ENCODE data around the gene LHFPL6. TPM values are rescaled to one million over a fixed set of nuclear protein-coding genes. Genes with fewer than 3 reads are reported as not detected.

LHFPL6 gene
- total and polyA plus RNA-seq, 4 donors: 22.7 to 115 (median 36.1) TPM

- Histone ChIP-seq H3K9ac (ENCODE audit: insufficient read depth in 1 of 2, low read length in 2 of 2) (no peak overlapping the region), H3K4me3 (no peak overlapping the region), H3K9me3 (ENCODE audit: control insufficient read depth in 4 of 4, insufficient read depth in 3 of 4, low read length in 3 of 4) (no peaks in the 10 kb centered on the region), H3K36me3 (ENCODE audit: control insufficient read depth in 4 of 4, insufficient read depth in 4 of 4, low read length in 4 of 4) (no peaks in the 10 kb centered on the region), H3K27ac (ENCODE audit: low read depth in 1 of 2, low read length in 1 of 2) (peak overlapping the region in 1 of 2 donors; percentile 9), H3K27me3 (ENCODE audit: control insufficient read depth in 3 of 3, insufficient read depth in 3 of 3, low read length in 2 of 3) (no peaks in the 10 kb centered on the region), H3K4me1 (ENCODE audit: control insufficient read depth in 5 of 5, insufficient read depth in 5 of 5, low read length in 5 of 5) (peaks cover 0 to 35% (median 12%) of the 10 kb centered on the region in 5 donors)
- ATAC-seq (ENCODE audit: insufficient read depth, low FRiP score) (no peak), DNase-seq (peak in 1 of 3 donors; percentile 9)
- TF ChIP-seq CTCF (IDR thresholded peaks at IDR 0.05; ENCODE audit: control extremely low read depth, extremely low read depth): no peak
- WGBS, 2 donors: 82 to 86% methylated on average over 3 of the region's 3 CpGs
Measured at GRCh38 chr13:39448834-39449233, 154.2 kb downstream of the LHFPL6 start.

- Histone ChIP-seq H3K27me3 (ENCODE audit: control insufficient read depth in 3 of 3, insufficient read depth in 3 of 3, low read length in 2 of 3) (no peaks in the 10 kb centered on the region), H3K36me3 (ENCODE audit: control insufficient read depth in 4 of 4, insufficient read depth in 4 of 4, low read length in 4 of 4) (no peaks in the 10 kb centered on the region), H3K4me1 (ENCODE audit: control insufficient read depth in 5 of 5, insufficient read depth in 5 of 5, low read length in 5 of 5) (peaks cover 0 to 24% (median 9%) of the 10 kb centered on the region in 5 donors), H3K9ac (ENCODE audit: insufficient read depth in 1 of 2, low read length in 2 of 2) (no peak overlapping the region), H3K4me3 (no peak overlapping the region), H3K27ac (ENCODE audit: low read depth in 1 of 2, low read length in 1 of 2) (no peak overlapping the region), H3K9me3 (ENCODE audit: control insufficient read depth in 4 of 4, insufficient read depth in 3 of 4, low read length in 3 of 4) (no peaks in the 10 kb centered on the region)
- TF ChIP-seq CTCF (IDR thresholded peaks at IDR 0.05; ENCODE audit: control extremely low read depth, extremely low read depth): no peak
- DNase-seq (peak in 1 of 3 donors; percentile 24), ATAC-seq (ENCODE audit: insufficient read depth, low FRiP score) (no peak)
- 81 to 87% methylated on average over 4 of the region's 4 CpGs for WGBS, 2 donors
Measured at GRCh38 chr13:39446865-39447264, 156.1 kb downstream of the LHFPL6 start.

GRCh38 chr13:39444866-39445265 is 158.1 kb downstream of the LHFPL6 start:
- no peaks in the 10 kb centered on the region for H3K27me3 ChIP-seq (ENCODE audit: control insufficient read depth in 3 of 3, insufficient read depth in 3 of 3, low read length in 2 of 3)
- no peak overlapping the region for H3K4me3 ChIP-seq
- 92 to 97% methylated on average over 2 of the region's 2 CpGs for WGBS, 2 donors
- no peak for TF ChIP-seq CTCF (IDR thresholded peaks at IDR 0.05; ENCODE audit: control extremely low read depth, extremely low read depth)
- no peak overlapping the region for H3K9ac ChIP-seq (ENCODE audit: insufficient read depth in 1 of 2, low read length in 2 of 2)
- H3K9me3 ChIP-seq (ENCODE audit: control insufficient read depth in 4 of 4, insufficient read depth in 3 of 4, low read length in 3 of 4): no peaks in the 10 kb centered on the region
- H3K27ac ChIP-seq (ENCODE audit: low read depth in 1 of 2, low read length in 1 of 2): no peak overlapping the region
- DNase-seq (no peak), ATAC-seq (ENCODE audit: insufficient read depth, low FRiP score) (no peak)
- H3K4me1 ChIP-seq (ENCODE audit: control insufficient read depth in 5 of 5, insufficient read depth in 5 of 5, low read length in 5 of 5): peaks cover 0 to 23% (median 8%) of the 10 kb centered on the region in 5 donors
- H3K36me3 ChIP-seq (ENCODE audit: control insufficient read depth in 4 of 4, insufficient read depth in 4 of 4, low read length in 4 of 4): no peaks in the 10 kb centered on the region

GRCh38 chr13:39433651-39434050 is 169.3 kb downstream of the LHFPL6 start:
- Histone ChIP-seq H3K27me3 (ENCODE audit: control insufficient read depth in 3 of 3, insufficient read depth in 3 of 3, low read length in 2 of 3) (no peaks in the 10 kb centered on the region), H3K27ac (ENCODE audit: low read depth in 1 of 2, low read length in 1 of 2) (peak overlapping the region in 1 of 2 donors; percentile 45), H3K4me1 (ENCODE audit: control insufficient read depth in 5 of 5, insufficient read depth in 5 of 5, low read length in 5 of 5) (peaks cover 0 to 7% (median 0%) of the 10 kb centered on the region in 5 donors), H3K4me3 (no peak overlapping the region), H3K36me3 (ENCODE audit: control insufficient read depth in 4 of 4, insufficient read depth in 4 of 4, low read length in 4 of 4) (peaks cover 0 to 3% (median under 1%) of the 10 kb centered on the region in 4 donors), H3K9me3 (ENCODE audit: control insufficient read depth in 4 of 4, insufficient read depth in 3 of 4, low read length in 3 of 4) (peaks cover 0 to 3% (median 1%) of the 10 kb centered on the region in 4 donors), H3K9ac (ENCODE audit: insufficient read depth in 1 of 2, low read length in 2 of 2) (no peak overlapping the region)
- no peak for TF ChIP-seq CTCF (IDR thresholded peaks at IDR 0.05; ENCODE audit: control extremely low read depth, extremely low read depth)
- ATAC-seq (ENCODE audit: insufficient read depth, low FRiP score): no peak
- 61 to 66% methylated on average over 1 of the region's 1 CpG for WGBS, 2 donors
- peak in 1 of 3 donors; percentile 26 for DNase-seq

Measured in lung (tissue), 12 donors.